Right ventricle myocardium inferior (tissue), 1 donor: ENCODE data around the gene MTHFD1L. TPM values are rescaled to one million over a fixed set of nuclear protein-coding genes. Genes with fewer than 3 reads are reported as not detected.

Experiments used
- ATAC-seq: fragments of 200-7000 bp; cut with Tn5 transposase; one replicate; pipeline ENCODE4 v1.9.1; 2020; ENCODE audit warnings: mild to moderate bottlenecking, moderate library complexity
- DNase-seq: peaks from one replicate; pipeline ENCODE4 v3.0.0; 2021; ENCODE audit errors: missing footprints
- intact Hi-C: fragments of 100-400 bp; cut with DNase I; formaldehyde crosslinking; loops from one replicate; pipeline ENCODE4 v1.11.0; 2022
- total RNA-seq: library from RNA; stranded (reverse); fragmentation: NEBNext Ultra II Directional; extraction: Animal tissue kit (Norgen Biotek cat#: 25700); gene quantifications from one replicate; pipeline ENCODE4 v1.2.1, GENCODE V29; 2021
- donor health status: DM: no; HTN: yes; CAD: no; lungs with severe emphysema.

The MTHFD1L gene
- total RNA-seq, 1 donor from 2014 or later: 3.4 TPM

DNA sequence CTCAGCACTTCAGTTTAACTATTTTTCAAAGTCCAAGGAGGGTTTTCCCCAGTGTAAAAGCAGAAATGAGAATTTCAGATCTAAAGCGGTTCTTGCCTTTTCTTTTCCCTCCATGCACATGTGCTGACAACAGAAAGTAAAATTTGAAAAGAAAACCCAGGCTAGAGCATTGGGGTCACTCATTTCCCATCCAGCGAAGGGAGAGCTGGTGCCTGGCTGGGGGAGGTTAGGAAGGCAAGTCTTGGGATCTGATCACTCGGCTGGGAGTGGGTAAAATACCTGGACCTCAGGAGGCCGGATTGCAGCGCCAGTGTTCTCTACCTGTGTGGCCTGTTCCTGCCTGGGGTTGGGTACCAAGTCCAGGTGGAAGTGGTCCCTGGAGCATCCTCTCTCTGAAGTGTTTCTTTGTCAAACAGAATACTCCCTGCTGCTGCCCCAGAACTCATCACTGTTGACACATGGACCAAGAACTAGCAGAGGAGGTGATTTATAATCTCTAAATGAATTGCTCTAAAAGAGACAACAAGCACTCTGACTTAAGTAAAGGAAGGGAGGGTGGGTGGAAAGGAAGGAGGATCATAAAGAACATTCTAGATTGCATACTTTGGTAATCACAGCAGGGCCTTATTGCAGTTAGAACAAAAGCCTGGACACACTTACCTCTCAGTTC lies 136.0 kb downstream of the MTHFD1L start:
- no peak for ATAC-seq
- no peak for DNase-seq
- intact Hi-C loops: no loop called here

DNA sequence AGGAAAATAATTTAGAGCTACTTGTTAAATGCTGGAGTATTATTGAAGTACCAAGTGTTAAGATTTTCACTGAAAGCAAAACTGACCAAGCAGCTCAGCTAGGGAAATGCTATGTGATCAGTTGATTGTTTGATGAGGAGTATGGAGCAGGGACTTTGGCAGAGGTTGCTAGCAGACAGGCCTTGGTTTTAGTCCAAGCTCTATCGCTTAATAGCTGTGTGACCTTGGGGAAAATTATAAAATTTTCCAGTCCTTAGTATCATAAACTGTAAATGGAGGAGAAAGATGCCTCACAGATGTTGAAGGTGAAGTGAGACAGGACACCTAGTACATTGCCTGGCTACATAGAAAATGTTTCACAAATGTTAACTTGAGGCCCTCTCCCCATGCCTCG lies 136.6 kb downstream of the MTHFD1L start:
- no peak for ATAC-seq
- intact Hi-C loops: no loop called here
- DNase-seq: no peak

DNA sequence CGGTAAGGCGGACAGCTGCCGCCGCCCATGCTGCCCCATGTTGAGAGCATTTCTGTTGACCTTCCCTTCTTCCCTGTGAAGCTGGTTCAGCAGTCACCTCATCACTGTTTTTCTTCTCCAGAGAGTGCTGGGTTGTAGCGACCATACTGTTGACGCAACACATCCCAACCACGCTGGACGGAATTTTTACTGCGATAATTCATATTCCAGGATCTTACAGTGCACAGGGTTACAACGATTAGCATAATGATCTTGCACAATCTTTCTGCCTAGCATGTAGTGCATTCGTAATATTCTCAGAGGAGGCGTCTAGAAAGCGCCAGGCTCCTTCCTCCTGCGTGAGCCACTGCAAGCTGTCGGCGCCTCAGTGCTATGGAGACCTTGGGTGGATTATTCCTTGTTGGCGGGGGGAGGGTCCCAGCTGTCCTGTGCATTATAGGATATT lies 137.0 kb downstream of the MTHFD1L start:
- DNase-seq (no peak), ATAC-seq (no peak)
- intact Hi-C loops: no loop called here

DNA sequence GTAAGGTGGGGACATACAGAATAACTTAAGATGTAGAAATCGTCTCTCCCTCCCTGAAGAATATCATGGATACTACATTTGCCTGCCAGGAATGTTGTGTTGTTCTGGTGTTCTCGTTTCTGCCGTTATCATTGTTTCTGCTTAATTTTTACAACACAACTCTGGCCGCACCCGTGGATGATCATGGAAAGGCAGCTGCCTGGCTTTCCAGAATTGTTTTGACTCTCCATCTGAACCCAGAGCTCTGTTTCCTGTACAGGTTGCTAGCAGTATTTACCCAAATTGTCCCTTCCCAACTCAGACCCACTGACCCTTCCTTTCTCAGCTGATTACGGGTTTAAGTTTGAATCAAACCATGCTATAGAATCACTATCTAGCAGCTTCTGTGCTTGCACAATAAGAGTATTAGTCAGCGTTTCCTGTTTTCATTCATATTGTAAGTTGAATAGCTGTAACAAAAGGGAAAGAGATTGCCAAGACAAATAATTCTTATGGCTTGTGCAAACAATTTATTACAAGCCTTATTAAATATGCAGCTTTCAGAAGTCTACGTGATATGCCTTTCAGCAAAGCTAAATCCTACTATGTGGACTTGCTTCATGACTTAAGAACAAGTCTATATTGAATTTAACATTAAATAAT lies 139.0 kb downstream of the MTHFD1L start:
- intact Hi-C loops: no loop called here
- ATAC-seq (peak; percentile 67), DNase-seq (no peak)

DNA sequence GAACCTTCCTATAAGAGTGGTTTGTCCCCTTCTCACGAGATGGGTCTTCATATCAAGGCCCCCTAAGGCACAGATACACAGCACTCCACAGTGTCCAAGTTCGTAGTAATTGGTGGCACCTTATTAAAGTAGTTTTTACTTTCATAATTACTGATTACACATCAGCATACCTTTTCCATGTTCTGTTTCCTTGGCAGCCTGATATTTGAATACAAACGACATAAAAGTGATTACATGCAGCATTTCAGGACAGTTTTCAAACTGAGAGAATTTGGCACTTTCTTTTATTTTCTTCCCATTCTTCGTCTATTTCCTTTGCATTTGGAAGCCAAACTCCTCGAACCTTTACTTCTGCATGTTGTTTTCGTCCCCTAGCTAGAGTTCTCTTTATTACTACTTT lies 139.7 kb downstream of the MTHFD1L start:
- intact Hi-C loops: no loop called here
- no peak for ATAC-seq

DNA sequence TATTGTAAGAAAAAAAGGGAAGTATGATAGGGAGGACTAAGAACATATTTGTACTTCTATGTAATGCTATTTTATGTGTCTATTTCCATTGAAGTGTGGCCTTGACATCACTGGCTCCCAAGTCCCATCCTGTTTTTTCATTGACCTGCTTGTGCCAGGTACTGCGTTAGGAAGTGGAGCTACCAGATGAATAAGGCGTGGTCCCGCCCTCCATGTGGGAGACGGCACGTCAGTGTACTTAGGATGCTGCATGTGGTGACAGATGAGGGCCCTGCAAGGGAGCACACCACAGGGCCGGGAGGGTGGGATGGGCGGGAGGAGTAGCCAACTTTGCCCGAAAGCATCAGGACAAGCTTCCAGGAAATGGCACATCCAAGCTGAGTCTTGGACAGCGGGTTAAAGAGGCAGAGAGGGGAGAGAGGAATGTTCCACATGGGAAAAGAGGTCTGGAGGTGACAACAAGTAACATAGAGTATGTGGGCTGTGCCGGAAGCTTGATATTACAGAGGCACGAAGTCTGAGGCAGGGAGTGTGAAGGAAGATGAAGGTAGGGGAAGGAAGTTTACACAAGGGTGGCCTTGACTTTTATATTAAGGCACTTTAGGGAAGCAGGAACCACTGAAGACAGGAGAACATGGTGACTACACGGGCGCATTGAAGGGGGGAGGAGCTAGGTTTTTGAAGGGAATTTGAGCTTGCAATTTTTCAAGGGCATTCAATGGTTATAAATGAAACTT lies 140.6 kb downstream of the MTHFD1L start:
- ATAC-seq: no peak
- intact Hi-C loops: no loop called here
- no peak for DNase-seq

More for the DNA sequence above, 139.7 kb downstream of the MTHFD1L start:
- no peak for DNase-seq

DNA sequence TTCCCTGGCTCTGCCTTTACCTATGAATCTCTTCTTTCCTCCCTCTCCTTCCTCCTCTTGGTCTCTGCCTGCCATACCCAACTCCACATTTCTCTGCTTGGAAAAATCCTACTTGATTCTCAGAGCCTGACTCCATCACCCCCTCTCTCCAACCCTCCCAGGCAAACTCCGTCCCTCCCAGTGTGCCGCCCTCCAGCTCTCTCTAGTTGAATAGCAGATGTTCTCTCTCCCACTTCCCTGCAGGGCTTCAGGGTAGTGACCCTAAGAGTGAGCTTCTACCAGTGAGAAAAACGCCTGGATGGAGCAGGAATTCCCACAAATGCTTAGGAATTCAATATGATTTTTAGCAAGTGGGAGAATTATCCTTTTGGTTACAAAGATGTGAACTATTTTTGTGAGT lies 141.6 kb downstream of the MTHFD1L start:
- DNase-seq (no peak), ATAC-seq (no peak)
- intact Hi-C loops: no loop called here

DNA sequence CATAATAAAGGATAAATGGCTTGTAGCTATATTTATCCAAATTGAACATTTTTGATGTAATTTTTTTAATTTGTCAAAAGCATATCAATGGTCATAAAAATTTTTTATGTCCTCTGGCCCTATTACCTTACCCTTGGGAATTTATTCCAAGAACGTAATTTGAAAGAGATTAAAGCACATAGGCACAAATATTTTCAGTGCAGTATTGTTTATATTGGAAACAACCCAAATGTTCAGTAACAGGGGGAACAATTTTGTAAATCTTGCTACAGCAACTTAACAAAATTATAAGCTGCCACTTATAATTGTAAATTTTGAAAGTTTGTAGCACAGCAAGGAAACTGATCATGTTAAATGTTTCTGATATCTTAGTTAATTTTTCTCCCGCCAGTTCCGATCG lies 142.4 kb downstream of the MTHFD1L start:
- ATAC-seq (no peak), DNase-seq (no peak)
- intact Hi-C loops: loop anchor here (2.0 kb wide), 1 partner anchor 115 kb away; no protein-coding TSS in a partner anchor

DNA sequence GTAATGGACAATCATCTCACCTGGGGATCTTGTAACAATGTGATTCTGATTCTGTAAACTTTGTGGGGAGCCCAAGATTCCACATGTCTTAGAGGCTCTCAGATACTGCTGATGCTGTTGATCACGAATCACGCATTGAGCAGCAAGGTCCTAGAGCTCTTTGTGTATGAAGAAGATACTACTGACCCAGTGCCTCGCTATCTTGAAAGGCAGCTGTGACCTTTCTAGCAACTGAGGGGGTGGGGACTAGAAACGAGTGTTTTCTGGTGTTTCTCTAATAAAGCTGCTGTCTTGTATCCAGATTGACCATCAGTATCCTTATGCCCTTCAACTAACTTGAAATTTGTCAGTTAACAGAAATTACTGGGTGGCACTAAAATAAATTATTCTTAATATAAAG lies 142.9 kb downstream of the MTHFD1L start:
- no peak for DNase-seq
- intact Hi-C loops: loop anchor here (2.0 kb wide), 1 partner anchor 116 kb away; no protein-coding TSS in a partner anchor

DNA sequence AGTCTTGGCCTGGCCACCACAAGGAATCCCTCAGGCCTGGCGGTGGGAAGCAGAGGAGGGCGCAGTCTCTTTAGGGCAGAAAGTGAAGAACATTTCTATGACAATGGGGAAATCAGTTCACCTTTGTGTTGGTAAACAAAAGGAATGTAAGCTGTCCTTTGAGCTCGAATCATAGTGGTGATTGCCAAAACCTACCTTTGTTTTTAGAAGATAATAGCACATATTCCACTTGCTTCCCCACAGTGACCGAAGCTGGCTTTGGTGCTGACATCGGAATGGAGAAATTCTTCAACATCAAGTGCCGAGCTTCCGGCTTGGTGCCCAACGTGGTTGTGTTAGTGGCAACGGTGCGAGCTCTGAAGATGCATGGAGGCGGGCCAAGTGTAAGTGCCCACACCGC lies 144.1 kb downstream of the MTHFD1L start:
- intact Hi-C loops: loop anchor here (2.0 kb wide), 1 partner anchor 117 kb away; no protein-coding TSS in a partner anchor
- DNase-seq (no peak), ATAC-seq (no peak)

More for the DNA sequence above, 142.9 kb downstream of the MTHFD1L start:
- no peak for ATAC-seq

DNA sequence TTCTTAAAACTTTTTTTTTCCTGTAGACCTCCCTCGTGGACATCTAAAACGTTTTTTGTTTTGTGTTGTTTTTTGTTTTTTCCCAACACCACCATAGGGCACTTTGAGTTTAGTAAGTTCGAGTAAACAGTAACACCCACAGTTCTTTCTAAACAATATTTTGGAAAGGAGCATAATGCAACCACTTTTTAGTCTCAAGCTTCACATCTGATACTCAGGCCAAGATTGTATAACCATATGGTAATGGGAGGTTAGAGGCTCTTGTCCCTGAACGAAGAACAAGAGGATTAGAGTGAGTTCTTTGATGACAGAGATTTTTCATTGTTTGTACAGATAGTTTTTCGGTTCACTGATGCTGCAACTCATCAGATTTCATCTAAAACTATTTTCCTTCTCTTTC lies 144.6 kb downstream of the MTHFD1L start:
- no peak for ATAC-seq
- intact Hi-C loops: loop anchor here (10.0 kb wide), 1 partner anchor 135 kb away; no protein-coding TSS in a partner anchor

DNA sequence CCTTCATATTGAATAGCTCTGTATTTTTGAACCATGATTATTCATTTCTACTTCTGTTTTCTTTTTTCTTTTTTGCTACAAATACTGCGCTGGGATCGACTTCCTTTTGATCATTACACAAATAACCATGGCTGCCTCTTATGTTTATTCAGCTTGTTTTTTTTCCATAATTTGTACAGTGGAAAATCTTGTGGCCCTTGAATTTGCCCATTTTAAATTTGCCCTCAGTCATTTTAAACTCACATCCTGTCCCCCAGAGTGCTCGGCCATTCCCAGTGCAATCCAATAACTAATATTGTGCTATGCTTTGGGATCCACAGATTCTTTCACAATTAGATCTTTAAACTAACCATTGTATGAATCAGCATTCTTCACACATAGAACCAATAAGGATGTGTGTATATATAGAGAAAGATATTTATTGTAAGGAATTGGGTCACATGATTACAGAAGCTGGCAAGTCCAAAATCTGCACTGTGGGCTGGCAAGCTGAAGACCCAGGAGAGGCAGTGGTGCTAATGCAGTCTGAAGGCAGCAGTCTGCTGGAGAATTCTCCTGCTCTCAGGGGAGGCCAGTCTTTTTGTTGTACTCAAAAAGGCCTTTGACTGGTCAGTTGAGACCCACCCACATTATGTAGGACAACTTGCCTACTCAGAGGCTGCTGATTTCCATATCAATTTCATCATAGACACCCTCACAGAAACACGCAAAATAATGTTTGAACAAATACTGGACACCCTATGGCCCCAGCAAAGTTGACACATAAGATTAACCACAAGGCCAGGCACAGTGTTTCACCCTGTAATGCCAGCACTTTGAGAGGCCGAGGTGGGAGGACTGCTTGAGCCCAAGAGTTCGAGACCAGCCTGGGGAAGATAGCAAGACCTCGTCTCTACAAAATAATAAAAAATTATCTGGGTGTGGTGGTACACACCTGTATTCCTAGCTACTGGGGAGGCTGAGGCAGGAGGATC lies 147.1 kb downstream of the MTHFD1L start:
- DNase-seq (no peak), ATAC-seq (no peak)
- intact Hi-C loops: loop anchor here (10.0 kb wide), 1 partner anchor 132 kb away; no protein-coding TSS in a partner anchor

More for the DNA sequence above, 144.6 kb downstream of the MTHFD1L start:
- no peak for DNase-seq

DNA sequence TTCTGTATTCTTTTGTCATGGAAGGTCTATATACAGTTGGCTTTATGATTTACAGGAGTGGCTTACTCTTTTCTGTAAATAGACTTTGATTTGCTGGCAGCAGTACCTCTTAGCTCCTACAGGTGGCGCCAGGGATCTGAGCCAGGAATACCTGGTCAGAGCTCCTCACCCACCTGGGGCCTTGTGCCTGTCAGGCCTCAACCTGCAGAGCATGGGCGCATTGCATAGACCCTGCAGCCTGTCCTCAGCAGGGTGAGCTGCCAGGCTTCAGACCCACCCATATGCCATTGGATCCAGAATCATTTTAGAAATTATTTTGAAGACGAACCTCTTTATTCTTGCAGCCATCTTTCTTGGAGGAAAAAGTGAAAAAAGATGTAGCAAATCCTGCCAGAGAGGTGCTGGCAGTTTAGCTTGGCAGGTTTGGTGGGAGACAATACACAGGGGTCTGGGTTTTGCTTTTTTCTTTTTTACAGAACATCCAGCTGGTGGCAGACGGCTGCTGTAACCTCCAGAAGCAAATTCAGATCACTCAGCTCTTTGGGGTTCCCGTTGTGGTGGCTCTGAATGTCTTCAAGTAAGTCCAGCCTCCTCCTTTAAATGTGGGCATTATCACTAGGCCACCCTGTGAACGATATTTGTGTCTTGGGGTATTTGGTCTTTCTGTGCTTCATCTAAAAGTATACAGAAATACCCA lies 149.1 kb downstream of the MTHFD1L start:
- peak; percentile 81 for ATAC-seq
- intact Hi-C loops: loop anchor here (1.0 to 10.0 kb wide), 3 partner anchors 130 to 310 kb away; no protein-coding TSS in a partner anchor
- DNase-seq: peak; percentile 82

DNA sequence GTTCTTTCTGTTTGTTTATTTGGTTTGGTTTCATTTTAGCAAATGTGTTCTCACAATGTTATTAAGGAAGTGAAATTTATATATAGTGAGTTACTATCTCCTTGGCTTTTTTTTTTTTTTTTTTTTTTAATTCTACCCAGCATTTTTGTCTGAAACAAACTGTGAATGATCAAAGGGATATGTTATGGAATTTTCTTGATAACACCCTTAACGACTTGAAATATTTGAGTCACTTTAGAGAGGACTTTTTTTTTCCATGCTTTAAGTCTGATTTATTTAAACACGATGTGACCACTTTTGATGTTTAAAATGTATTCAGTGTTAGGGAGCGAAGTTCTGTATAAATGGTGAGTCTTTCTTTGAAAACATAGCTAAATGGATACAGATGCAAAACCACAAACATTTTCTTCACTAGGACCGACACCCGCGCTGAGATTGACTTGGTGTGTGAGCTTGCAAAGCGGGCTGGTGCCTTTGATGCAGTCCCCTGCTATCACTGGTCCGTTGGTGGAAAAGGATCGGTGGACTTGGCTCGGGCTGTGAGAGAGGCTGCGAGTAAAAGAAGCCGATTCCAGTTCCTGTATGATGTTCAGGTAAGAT lies 149.7 kb downstream of the MTHFD1L start:
- DNase-seq: no peak
- ATAC-seq: no peak
- intact Hi-C loops: loop anchor here (10.0 kb wide), 1 partner anchor 130 kb away; no protein-coding TSS in a partner anchor

DNA sequence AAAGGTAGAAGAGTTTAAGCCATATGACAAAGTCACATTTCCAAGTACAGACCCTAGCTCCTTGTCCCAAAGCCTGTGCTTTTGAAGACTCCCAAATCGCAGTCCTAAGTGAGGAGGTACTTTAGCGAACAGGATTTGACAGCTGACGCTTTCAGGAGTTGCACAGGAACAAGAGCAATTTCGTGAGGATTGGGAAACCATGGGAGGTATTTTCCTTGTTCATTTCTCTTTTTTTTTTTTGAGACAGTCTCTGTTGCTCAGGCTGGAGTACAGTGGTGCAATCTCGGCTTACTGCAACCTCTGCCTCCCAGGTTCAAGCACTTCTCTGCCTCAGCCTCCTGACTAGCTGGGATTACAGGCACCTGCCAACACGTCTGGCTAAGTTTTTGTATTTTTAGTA lies 150.6 kb downstream of the MTHFD1L start:
- DNase-seq (no peak), ATAC-seq (no peak)
- intact Hi-C loops: loop anchor here (10.0 kb wide), 1 partner anchor 129 kb away; no protein-coding TSS in a partner anchor

DNA sequence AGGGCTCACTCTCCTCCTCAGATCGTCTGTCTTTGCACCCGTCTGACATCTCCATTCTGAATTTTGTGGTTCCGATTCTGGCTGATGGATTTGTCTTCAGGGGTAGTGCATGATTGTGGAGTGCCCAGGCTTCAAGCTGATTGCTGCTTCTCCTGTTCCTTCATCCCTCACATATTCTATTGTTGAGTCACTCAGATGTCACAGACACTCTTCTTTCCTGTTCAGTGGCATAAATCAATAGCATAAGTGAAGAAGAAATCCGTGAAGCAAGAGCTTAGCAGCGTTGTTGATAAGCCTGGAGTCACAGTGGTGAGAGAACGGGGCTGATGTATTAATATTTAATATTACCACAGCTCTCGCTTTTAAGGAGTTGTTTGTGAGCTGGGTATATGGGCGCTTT lies 152.5 kb downstream of the MTHFD1L start:
- no peak for ATAC-seq
- no peak for DNase-seq
- intact Hi-C loops: loop anchor here (10.0 kb wide), 1 partner anchor 127 kb away; no protein-coding TSS in a partner anchor
